NT2/D1 (cell line): ENCODE data around the gene GTPBP6.

Experiments
- DNase-seq: peaks from one replicate; pipeline ENCODE4 v3.0.0-alpha.2; 2011; ENCODE audit warnings: low read depth, low spot score
- H3K27me3 ChIP-seq: 2 replicates; pipeline ENCODE4 v1.6.0; 2011; ENCODE audit warnings: mild to moderate bottlenecking; ENCODE audit not compliant: insufficient read length, insufficient read depth
- H3K36me3 ChIP-seq: 2 replicates; pipeline ENCODE4 v1.6.1; 2011; ENCODE audit warnings: mild to moderate bottlenecking, low read length, mixed read lengths; ENCODE audit not compliant: insufficient read depth, insufficient read length
- H3K4me1 ChIP-seq: 2 replicates; pipeline ENCODE4 v1.5.1; 2011; ENCODE audit not compliant: insufficient read depth, insufficient read length
- H3K4me3 ChIP-seq: 2 replicates; pipeline ENCODE4 v1.5.1; 2011; ENCODE audit warnings: low read depth; ENCODE audit not compliant: insufficient read length
- H3K9ac ChIP-seq: 2 replicates; pipeline ENCODE4 v1.6.0; 2011; ENCODE audit warnings: low read depth; ENCODE audit not compliant: insufficient read length
- H3K9me3 ChIP-seq: 2 replicates; pipeline ENCODE4 v1.5.1; 2011; ENCODE audit warnings: mild to moderate bottlenecking, low read length; ENCODE audit not compliant: insufficient read depth
- SUZ12 ChIP-seq: IDR thresholded peaks from 2 replicates; pipeline ENCODE4 v1.6.1; 2011; ENCODE audit not compliant: insufficient read length, insufficient read depth; ENCODE audit errors: extremely low read depth
- YY1 ChIP-seq: IDR thresholded peaks from 2 replicates; pipeline ENCODE4 v1.6.1; 2011; ENCODE audit not compliant: insufficient read length, insufficient read depth
- ZNF274 ChIP-seq: IDR thresholded peaks from 2 replicates; pipeline ENCODE4 v1.6.1; 2011; ENCODE audit warnings: mild to moderate bottlenecking, low read depth, low read length

Gene GTPBP6

GRCh38 chrX:302975-303374 lies 15.6 kb downstream of the GTPBP6 start:
- no peak overlapping the region for H3K4me3 ChIP-seq
- no peaks in the 10 kb centered on the region for H3K4me1 ChIP-seq
- no peak for TF ChIP-seq YY1
- no peak for TF ChIP-seq ZNF274
- no peak for TF ChIP-seq SUZ12
- no peak for DNase-seq
- H3K9me3 ChIP-seq = no peaks in the 10 kb centered on the region
- H3K27me3 ChIP-seq = no peaks in the 10 kb centered on the region
- H3K9ac ChIP-seq = no peak overlapping the region
- peaks cover 75% of the 10 kb centered on the region for H3K36me3 ChIP-seq

- Histone ChIP-seq H3K4me3 (no peak overlapping the region), H3K36me3 (peaks cover 59% of the 10 kb centered on the region), H3K9me3 (no peaks in the 10 kb centered on the region), H3K9ac (no peak overlapping the region), H3K27me3 (no peaks in the 10 kb centered on the region), H3K4me1 (no peaks in the 10 kb centered on the region)
- DNase-seq = no peak
- TF ChIP-seq SUZ12 (no peak), YY1 (no peak), ZNF274 (no peak)
These were observed 18.3 kb downstream of the GTPBP6 start for GRCh38 chrX:300334-300733.

GRCh38 chrX:298993-299392 lies 19.6 kb downstream of the GTPBP6 start:
- Histone ChIP-seq H3K27me3 (no peaks in the 10 kb centered on the region), H3K9me3 (no peaks in the 10 kb centered on the region), H3K9ac (no peak overlapping the region), H3K36me3 (peaks cover 60% of the 10 kb centered on the region), H3K4me1 (no peaks in the 10 kb centered on the region), H3K4me3 (no peak overlapping the region)
- DNase-seq = no peak
- TF ChIP-seq YY1 (no peak), SUZ12 (no peak), ZNF274 (no peak)

GRCh38 chrX:295136-295535 lies 23.5 kb downstream of the GTPBP6 start:
- Histone ChIP-seq H3K4me1 (no peaks in the 10 kb centered on the region), H3K27me3 (no peaks in the 10 kb centered on the region), H3K4me3 (no peak overlapping the region), H3K9me3 (no peaks in the 10 kb centered on the region), H3K36me3 (peaks cover 67% of the 10 kb centered on the region), H3K9ac (no peak overlapping the region)
- TF ChIP-seq ZNF274 (no peak), SUZ12 (no peak), YY1 (no peak)
- DNase-seq = no peak

- TF ChIP-seq SUZ12 (no peak), ZNF274 (no peak), YY1 (no peak)
These were observed 25.4 kb downstream of the GTPBP6 start for GRCh38 chrX:292900-293897.

GRCh38 chrX:291411-291901 lies 27.1 kb downstream of the GTPBP6 start:
- Histone ChIP-seq H3K4me3 (no peak overlapping the region), H3K9me3 (no peaks in the 10 kb centered on the region), H3K36me3 (peaks cover 78% of the 10 kb centered on the region)

More at GRCh38 chrX:292900-293897, 25.4 kb downstream of the GTPBP6 start:
- H3K36me3 ChIP-seq = peaks cover 69% of the 10 kb centered on the region
- no peak for DNase-seq
- H3K4me3 ChIP-seq = no peak overlapping the region
- H3K27me3 ChIP-seq = no peaks in the 10 kb centered on the region
- H3K4me1 ChIP-seq = peaks cover 4% of the 10 kb centered on the region
- H3K9ac ChIP-seq = no peak overlapping the region
- H3K9me3 ChIP-seq = no peaks in the 10 kb centered on the region

GRCh38 chrX:290476-291166 lies 28.0 kb downstream of the GTPBP6 start:
- no peak for TF ChIP-seq SUZ12
- TF ChIP-seq YY1 = no peak
- TF ChIP-seq ZNF274 = no peak
- no peaks in the 10 kb centered on the region for H3K27me3 ChIP-seq
- H3K9me3 ChIP-seq = no peaks in the 10 kb centered on the region
- H3K36me3 ChIP-seq = peaks cover 81% of the 10 kb centered on the region
- no peak for DNase-seq
- peaks cover 5% of the 10 kb centered on the region for H3K4me1 ChIP-seq
- H3K4me3 ChIP-seq = no peak overlapping the region
- H3K9ac ChIP-seq = no peak overlapping the region

More at GRCh38 chrX:291411-291901, 27.1 kb downstream of the GTPBP6 start:
- Histone ChIP-seq H3K9ac (no peak overlapping the region), H3K27me3 (no peaks in the 10 kb centered on the region), H3K4me1 (peaks cover 5% of the 10 kb centered on the region)
- DNase-seq = no peak
- TF ChIP-seq YY1 (no peak), SUZ12 (no peak), ZNF274 (no peak)
